Anterior cingulate cortex (tissue), 58 donors: ENCODE results near the gene RNF208.

Source experiments
- DNase-seq, 58 donors: peaks; one replicate each; lab custom pipeline; 2025; lab: John Stamatoyannopoulos, UW

The RNF208 gene, protein sequence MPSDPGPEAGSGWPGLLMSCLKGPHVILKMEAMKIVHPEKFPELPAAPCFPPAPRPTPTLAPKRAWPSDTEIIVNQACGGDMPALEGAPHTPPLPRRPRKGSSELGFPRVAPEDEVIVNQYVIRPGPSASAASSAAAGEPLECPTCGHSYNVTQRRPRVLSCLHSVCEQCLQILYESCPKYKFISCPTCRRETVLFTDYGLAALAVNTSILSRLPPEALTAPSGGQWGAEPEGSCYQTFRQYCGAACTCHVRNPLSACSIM

DNA sequence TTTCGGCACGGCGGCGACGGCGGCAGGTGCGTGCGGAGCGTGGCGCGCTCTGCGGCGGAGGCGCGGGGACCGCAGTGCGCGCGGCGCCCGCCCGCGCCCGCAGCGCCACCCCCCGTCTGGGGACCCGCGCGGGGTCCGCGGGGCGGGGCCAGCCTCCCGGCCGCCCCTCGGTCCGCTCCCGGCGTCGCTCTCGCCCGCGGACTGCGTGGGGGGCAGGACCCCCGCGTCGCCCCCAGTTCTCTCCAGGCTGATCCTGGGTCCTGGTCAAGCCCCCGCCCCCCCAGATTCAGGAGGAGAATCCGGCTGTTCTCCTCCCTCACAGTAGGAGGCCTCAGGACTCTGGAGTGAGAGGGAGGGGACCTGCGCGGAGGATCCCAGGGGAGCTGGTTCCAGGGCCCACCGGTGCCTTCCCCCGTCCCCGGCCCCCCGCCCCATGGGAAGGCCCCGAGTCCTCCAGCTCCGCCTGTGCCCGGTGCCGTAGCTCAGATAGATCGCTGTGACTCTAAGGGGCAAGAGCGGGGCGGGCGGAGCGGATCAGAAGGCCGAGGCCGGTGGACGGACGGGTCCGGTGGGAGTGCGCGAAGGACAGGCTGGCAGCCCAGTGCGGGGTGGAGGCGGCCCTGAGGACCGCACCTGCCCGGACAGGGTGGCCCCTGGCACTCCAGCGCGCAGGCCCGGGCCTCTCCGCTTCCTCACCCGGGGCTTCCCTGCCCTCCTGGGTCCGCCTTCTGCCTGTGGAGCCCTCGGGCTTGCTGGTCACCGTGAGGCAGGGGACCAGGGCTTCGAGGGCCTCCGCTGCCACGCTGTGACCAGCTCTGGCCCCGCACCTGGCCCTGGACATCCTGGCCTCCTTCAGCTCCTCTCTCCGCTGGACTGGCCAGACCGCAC, at the start of gene RNF208:
Gene RNF208, minus strand, starts transcription at position 51 of the 888 bp plus-strand sequence. CDS start 1,028 bp downstream, outside the sequence.
- peak in 10 of 58 donors; percentile 15 to 71 (median 42) for DNase-seq

GRCh38 chr9:137271696-137272076, 49.6 kb upstream of the RNF208 start:
- DNase-seq: no peak

DNA sequence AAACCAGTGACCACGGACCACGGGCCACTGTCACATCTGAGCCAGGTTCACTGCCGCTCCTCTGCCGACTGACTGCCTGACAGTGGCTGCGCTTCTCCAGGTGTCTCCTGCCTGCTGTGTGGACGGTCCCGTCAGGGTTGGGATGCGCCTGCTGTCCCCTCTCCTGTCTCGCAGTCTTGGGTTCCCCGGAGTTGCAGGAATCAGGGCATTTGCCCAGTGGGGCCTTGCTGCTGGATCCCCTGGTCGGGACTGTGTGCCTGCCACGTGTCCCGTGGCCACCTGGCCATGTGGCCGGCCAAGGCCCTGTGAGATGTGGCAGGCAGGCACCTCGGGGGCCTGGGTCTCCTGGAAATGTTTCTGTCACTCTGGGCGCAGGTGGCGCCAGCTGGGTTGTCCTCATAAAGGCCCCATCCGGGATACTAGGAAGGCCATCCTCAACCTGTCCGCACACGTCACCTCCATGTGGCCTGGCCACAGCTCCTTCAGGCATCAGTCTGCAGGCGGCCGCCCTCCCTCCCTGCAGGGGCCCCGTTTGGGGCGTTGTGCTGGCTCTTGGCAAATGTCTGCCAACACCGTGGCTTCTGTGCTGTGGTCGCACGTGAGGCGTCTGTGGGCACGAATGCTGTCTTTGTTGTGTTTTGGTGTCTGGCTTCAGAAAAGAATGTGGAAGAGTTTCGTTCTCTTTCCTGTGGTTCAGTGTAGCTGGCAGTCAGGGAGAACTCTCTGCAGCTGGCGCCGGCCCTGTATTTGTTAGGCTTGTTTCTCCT, 49.1 kb upstream of the RNF208 start:
- no peak for DNase-seq

DNA sequence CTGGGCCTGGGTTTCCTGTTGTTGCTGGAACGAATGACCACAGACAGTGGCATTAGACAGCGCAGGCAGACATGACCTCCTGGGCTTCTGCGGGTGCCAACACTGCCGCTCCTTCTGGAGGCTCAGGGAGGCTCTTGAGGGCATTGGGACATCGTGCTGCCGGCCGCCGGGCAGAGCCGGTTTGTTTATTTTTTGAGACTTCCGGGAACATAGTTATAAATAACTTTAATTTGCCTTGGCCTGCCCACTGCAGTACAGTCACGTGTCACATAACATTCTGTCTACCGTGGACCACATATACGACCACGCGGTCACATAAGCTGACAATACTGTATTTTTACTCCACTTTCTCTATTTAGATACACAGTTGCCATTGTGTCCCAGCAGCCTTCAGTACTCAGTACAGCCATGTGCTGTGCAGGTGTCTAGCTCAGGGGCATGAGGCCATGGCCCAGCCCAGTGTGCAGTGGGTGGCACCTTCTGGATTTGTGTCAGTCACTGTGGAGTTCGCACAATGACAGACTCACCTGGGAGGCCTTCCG, 47.3 kb upstream of the RNF208 start:
- no peak for DNase-seq

- no peak for DNase-seq
These were observed 46.6 kb upstream of the RNF208 start for GRCh38 chr9:137268538-137269201.

- no peak for DNase-seq
These were observed 45.9 kb upstream of the RNF208 start for GRCh38 chr9:137267933-137268355.

DNA sequence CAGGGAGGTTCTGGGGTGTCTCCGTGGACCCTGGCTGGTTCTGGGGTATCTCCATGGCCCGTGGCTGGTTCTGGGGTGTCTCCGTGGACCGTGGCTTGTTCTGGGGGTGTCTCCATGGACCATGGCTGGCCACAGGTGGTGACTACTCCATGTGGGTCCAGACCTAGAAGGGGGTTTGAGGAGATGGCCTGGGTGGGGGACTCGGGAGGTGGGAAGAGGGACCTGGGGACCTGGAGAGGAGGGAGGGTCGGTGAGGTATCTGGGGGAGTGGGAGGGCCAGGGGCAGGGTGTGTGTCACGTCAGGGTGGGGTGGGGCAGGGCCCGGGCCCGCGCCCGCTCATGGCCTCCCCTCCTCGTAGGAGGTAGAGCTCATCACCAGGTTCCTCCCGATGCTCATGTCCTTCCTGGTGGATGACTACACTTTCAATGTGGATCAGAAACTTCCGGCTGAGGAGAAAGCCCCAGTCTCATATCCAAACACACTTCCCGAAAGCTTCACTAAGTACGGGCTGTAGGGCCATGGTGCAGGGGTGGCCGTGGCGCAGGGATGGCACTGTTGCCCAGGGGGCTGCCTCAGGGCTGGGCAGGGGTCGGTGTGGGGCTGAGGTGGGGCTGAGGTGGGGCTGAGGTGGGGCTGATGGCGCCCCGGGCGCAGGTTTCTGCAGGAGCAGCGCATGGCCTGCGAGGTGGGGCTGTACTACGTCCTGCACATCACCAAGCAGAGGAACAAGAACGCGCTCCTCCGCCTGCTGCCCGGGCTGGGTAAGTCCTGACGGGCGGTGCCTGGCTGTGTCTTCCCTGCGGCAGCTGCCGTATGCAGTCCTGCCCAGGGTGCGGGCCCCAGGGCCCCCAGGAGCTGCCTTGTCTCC, 44.8 kb upstream of the RNF208 start:
- DNase-seq: no peak

DNA sequence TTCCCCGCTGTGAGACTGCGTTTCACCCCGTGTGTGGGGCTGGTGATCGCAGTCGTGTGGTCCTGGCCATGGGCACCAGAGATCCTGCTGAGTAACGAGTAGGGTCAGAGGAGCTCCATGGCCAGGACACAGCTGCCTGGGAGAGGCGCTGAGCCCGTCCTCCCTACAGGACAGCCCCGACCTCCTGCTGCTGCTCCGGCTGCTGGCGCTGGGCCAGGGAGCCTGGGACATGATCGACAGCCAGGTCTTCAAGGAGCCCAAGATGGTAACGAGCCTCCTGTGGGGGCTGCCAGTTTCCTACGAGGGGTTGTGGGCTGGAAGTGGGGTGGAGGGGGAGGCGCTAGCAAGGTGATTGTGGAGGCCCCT, 44.1 kb upstream of the RNF208 start:
- no peak for DNase-seq

DNA sequence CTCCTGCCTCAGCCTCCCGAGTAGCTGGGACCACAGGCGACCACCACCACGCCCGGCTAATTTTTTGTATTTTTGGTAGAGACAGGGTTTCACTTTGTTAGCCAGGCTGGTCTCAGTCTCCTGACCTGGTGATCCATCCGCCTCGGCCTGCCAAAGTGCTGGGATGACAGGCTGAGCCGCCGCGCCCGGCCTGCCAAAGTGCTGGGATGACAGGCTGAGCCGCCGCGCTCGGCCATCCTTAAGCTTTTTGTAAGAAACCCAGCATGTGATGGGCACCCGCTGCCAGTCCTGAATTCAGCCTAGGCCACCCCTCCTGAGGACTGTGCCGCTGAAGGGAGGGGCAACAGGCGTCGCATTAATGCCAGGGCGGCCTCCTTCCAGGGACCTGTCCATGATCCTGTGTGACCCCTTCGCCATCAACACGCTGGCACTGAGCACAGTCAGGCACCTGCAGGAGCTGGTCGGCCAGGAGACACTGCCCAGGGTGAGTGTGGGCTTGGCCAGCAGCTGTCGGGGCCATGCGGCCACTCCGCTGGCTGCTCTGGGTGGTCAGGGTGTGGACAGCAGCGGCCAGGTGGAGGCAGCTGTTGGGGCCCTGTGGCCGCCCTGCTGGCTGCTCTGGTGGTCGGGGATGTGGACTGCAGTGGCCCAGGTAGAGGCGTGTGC, 43.6 kb upstream of the RNF208 start:
- DNase-seq: no peak

DNA sequence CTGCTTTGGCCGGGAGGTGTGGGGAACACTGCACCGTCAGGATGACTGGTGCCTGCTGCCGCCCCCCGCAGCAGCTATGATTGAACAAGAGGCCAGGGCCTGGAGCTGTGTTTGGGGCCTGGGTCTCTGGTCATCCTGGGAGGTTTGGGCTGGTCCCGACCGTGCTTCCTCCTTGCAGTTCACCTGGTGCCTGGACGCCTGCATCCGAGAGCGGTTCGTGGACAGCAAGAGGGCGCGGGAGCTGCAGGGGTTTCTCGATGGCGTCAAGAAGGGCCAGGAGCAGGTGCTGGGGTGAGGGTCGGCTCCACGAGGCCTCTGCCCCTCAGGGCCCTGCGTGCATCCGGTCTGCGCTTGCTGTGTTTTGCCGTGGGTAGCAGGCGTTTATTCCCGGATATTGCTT, 42.0 kb upstream of the RNF208 start:
- DNase-seq: no peak

DNA sequence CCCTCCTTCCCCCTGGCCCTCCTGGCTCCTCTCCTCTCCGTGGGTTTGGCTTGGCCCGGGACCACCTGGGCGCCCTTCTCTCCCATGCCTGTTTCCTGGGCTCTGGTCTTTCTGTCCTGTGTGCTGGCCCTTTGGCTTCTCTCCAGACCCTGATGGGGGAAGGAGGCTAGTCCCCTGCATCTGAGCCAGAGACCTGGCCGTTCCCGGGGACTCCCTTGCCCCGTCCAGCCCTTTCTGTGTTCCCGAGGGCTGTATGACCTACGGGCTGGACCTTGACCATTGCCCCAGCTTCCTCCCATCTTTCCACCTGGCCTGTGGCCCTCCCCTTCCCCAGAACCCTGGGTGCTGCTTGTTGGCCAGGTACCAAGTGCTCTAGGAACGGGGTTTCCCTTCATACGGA, 41.5 kb upstream of the RNF208 start:
- no peak for DNase-seq

GRCh38 chr9:137262909-137263285, 40.9 kb upstream of the RNF208 start:
- DNase-seq: no peak

DNA sequence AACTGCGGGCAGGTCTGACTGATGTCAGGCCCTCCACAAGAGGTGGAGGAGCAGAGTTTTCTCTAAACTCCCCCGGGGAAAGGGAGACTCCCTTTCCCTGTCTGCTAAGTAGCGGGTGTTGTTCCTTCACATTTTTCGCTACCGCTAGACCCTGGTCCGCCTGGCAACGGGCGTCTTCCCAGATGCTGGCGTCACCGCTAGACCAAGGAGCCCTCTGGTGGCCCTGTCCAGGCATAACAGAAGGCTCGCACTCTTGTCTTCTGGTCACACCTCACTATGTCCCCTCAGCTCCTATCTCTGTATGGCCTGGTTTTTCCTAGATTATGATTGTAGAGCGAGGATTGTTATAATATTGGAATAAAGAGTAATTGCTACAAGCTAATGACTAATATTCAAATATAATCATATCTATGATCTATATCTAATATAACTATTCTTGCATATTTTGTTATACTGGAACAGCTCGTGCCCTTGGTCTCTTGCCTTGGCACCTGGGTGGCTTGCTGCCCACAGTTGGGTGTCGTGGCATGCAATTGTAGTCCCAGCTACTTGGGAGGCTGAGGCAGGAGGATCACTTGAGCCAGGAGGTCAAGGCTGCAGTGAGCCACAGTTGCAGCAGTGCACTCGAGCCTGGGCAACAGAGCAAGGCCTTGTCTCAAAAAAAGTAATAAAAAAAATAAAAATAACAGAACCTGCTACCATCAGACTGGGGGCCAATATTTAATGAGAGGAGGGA, 40.3 kb upstream of the RNF208 start:
- DNase-seq: peak in 8 of 58 donors; percentile 9 to 27 (median 18)

DNA sequence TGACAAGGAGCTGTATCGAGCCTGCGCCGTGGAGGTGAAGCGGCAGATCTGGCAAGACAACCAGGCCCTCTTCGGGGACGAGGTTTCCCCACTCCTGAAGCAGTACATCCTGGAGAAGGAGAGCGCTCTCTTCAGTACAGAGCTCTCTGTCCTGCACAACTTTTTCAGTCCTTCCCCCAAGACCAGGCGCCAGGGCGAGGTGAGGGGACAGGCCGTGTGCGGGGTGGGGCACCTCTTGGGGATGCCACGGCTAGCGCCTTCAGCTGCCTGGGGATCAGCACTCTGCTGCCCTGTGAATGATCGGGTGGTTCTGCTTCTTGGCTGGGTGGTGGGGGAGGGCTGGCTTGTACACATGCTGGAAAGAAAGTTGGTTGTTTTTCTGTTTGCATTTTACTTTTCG, 34.8 kb upstream of the RNF208 start:
- DNase-seq: no peak

- no peak for DNase-seq
These were observed 34.3 kb upstream of the RNF208 start for GRCh38 chr9:137256362-137256761.

DNA sequence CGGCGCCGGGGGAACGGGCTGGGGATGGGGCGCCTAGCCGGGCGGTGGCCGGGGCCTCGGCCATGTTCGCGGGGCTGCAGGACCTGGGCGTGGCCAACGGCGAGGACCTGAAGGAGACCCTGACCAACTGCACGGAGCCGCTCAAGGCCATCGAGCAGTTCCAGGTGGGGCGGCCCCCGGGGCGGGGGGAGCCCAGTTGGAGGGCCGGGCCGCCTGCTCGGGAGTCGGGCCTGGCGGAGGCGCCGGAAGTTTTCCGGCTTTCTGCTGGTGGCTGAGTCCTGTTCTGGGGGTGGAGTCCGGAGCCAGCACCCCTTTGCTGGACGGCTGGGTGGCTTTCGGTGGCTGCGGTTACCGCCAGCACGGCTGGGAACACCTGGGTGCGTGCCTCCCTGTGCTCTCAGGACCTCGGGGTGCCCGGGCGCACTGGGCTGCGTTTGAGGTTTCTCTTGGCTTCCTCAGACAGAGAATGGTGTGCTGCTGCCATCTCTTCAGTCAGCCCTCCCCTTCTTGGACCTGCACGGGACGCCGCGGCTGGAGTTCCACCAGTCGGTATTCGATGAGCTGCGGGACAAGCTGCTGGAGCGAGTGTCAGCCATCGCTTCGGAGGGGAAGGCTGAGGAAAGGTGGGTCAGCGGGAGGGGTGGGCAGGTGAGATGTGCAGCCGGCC, 33.5 kb upstream of the RNF208 start:
- peak in 7 of 58 donors; percentile 48 to 73 (median 66) for DNase-seq
